ENCODE data around the gene DNAI4. TPM values are rescaled to one million over a fixed set of nuclear protein-coding genes. Genes with fewer than 3 reads are reported as not detected.

The DNAI4 gene
- total and polyA plus RNA-seq, 9 of the 15 experiments (the other 6 are each of a cell fraction or from before 2014, with no cell fraction given): 0.57 to 4.8 (median 2.6) TPM; not detected in 1

- ATAC-seq (peak; percentile 10; the same call in 2 of the 3 replicates), FAIRE-seq (no peak), DNase-seq (ENCODE audit: extremely low read depth in 1 of 4, low spot score in 3 of 4) (no peak)
- Histone ChIP-seq H2AFZ (ENCODE audit: low read depth, low read length) (no peak overlapping the region), H3K9me1 (ENCODE audit: control insufficient read depth, insufficient read depth, low read length) (no peaks in the 10 kb centered on the region), H3K4me2 (ENCODE audit: insufficient read depth, low read length) (no peak overlapping the region), H3K79me2 (ENCODE audit: control insufficient read depth, insufficient read depth, low read length) (peaks cover 100% of the 10 kb centered on the region), H3K27me3 (ENCODE audit: control insufficient read depth in 2 of 2, insufficient read depth in 2 of 2, low read length in 2 of 2) (no peaks in the 10 kb centered on the region), H3K36me3 (ENCODE audit: control insufficient read depth, insufficient read depth, low read length) (peaks cover 30% of the 10 kb centered on the region; the same call in 1 of the 3 replicates), H3K4me1 (replicated peaks in 1 of 2; ENCODE audit: control insufficient read depth in 2 of 2, insufficient read depth in 2 of 2, low read length in 2 of 2) (peaks cover 15 to 16% of the 10 kb centered on the region in 2 experiments), H3K4me3 (no peak overlapping the region), H3K9ac (ENCODE audit: insufficient read depth in 1 of 2, low read depth in 2 of 2, low read length in 2 of 2) (0 out of 4 replicates have a peak overlapping the region, but pooled peaks of 1 of the 2 experiments have one; percentile 0), H3K9me3 (replicated peaks; ENCODE audit: control insufficient read depth, insufficient read depth, low read depth, low read length) (no peaks in the 10 kb centered on the region), H4K20me1 (replicated peaks; ENCODE audit: control insufficient read depth, insufficient read depth, low read length) (no peaks in the 10 kb centered on the region), H3K27ac (ENCODE audit: extremely low read depth, low read depth, low read length) (no peak overlapping the region; the same call in 2 of the 3 replicates)
- ChIA-PET CTCF (ENCODE audit: low intra/inter-chr PET ratio) (no interaction called here), POLR2A (interaction anchor here (2.0 kb wide), 1 partner anchor 8 kb away, joined by 6 read pairs; no protein-coding TSS in a partner anchor)
- WGBS (ENCODE audit: insufficient coverage, low coverage, missing lambda C conversion rate): 0% methylated on average over 1 of the region's 1 CpG
- intact Hi-C loops (cut with micrococcal nuclease): loop anchor here (10.0 kb wide), 1 partner anchor 1463 kb away; no protein-coding TSS in a partner anchor
- BruUV-seq (replicated peaks): no TSS peak
- TF ChIP-seq ZNF316 (IDR thresholded peaks at IDR 0.05) (peak; percentile 88), ILK (tag; IDR thresholded peaks at IDR 0.05; ENCODE audit: borderline replicate concordance, low read depth) (no peak), MAFG (tag; conservative IDR thresholded peaks at IDR 0.05) (0 out of 2 replicates have a peak, but pooled peaks have one; percentile 6), ZNF140 (CRISPR knock-in tag; IDR thresholded peaks at IDR 0.05) (no peak), THRA (IDR thresholded peaks at IDR 0.05) (no peak), ZNF212 (CRISPR knock-in tag; IDR thresholded peaks at IDR 0.05) (no peak), EHMT2 (IDR thresholded peaks at IDR 0.05) (no peak), FOSL1 (tag; conservative IDR thresholded peaks at IDR 0.05) (no peak), TRIM28 (IDR thresholded peaks at IDR 0.05) (no peak), RFX5 (IDR thresholded peaks at IDR 0.05; ENCODE audit: low read depth, low read length) (no peak), EP300 (IDR thresholded peaks at IDR 0.05; ENCODE audit: low read length) (no peak), C11orf30 (IDR thresholded peaks at IDR 0.05; ENCODE audit: low read depth) (peak; percentile 73), ZNF551 (CRISPR knock-in tag; IDR thresholded peaks at IDR 0.05) (no peak), KHSRP (IDR thresholded peaks at IDR 0.05) (no peak), AFF1 (IDR thresholded peaks at IDR 0.05; ENCODE audit: low read depth in 1 of 2, partially characterized antibody in 2 of 2) (no peak), NR2F6 (CRISPR knock-in tag; IDR thresholded peaks at IDR 0.05) (no peak)
- in situ Hi-C loops (cut with MboI): no loop called here
Observed at GRCh38 chr1:66937529-66938234, 13.0 kb upstream of the DNAI4 start.
